Activated effector memory CD4-positive, alpha-beta T cell treated with anti-CD3 and anti-CD28 coated beads, Interleukin-2, amount 50 U/mL, for 16 hours (primary cell): ENCODE data around the gene AARS1.
"Not testable (repeated sequence)": the region's sequence is repeated elsewhere in the genome, so short reads cannot be mapped to it uniquely, and the experiment has no call there.

Source experiments
- DNase-seq: peaks from one replicate; pipeline ENCODE4 v3.0.0-alpha.2; 2020

Gene AARS1

GRCh38 chr16:70223971-70224513, 65.3 kb downstream of the AARS1 start:
- DNase-seq = not testable (repeated sequence)

GRCh38 chr16:70223216-70223615, 66.1 kb downstream of the AARS1 start:
- not testable (repeated sequence) for DNase-seq

DNA sequence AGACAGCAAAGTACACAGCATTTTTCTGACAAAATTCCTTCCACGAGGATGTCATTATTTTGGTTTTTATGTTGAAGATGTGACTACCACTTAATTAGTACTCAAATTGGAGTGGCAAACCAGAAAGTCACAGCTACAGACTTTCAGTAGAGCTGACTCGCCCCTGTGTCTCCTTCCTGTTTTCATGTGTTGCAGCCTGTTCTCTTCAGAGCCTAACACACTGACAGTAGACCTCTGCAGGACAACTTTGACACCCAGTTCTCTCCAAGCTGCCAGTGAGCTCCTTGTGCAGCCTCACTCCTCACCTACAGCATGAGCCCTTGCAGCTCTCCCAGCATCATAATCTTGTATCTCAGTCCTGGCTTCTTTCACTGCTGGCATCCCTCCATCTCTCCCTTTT, 66.7 kb downstream of the AARS1 start:
- not testable (repeated sequence) for DNase-seq

DNA sequence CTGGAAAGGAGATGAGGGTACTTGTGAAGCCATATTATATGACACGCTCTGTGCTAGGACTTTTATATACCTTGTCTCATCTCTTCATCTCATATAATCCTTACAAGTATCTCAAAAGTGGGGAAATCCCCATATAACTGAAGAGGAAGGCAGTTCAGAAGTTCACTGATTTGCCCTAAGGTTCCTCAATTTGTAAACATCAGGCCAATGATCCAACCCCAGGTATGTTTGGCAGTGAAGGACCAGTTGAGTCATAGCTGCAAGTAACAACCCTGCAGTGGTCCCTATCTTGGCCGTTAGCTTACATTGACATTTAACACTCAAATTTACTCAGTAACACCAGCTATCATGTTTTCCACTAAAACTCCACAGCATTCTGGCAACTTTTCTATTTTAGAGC, 70.7 kb downstream of the AARS1 start:
- DNase-seq = not testable (repeated sequence)

DNA sequence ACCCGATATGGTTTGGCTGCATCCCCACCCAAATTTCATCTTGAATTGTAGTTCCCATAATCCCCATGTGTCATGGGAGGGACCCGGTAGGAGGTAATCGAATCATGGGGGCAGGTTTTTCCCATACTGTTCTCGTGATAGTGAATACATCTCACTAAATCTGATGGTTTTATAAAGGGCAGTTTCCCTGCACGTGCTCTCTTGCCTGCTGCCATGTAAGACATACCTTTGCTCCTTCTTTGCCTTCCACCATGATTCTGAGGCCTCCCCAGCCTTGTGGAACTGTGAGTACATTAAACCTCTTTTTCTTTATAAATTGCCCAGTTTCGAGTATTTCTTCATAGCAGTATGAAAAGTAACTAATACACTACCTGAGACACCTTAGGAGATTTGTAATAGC, 82.9 kb downstream of the AARS1 start:
- not testable (repeated sequence) for DNase-seq

GRCh38 chr16:70204668-70205405, 84.5 kb downstream of the AARS1 start:
- DNase-seq = not testable (repeated sequence)

DNA sequence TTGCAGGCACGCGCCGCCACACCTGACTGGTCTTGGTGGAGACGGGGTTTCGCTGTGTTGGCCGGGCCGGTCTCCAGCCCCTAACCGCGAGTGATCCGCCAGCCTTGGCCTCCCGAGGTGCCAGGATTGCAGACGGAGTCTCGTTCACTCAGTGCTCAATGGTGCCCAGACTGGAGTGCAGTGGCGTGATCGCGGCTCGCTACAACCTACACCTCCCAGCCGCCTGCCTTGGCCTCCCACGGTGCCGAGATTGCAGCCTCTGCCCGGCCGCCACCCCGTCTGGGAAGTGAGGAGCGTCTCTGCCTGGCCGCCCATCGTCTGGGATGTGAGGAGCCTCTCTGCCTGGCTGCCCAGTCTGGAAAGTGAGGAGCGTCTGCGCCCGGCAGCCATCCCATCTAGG, 85.3 kb downstream of the AARS1 start:
- DNase-seq = not testable (repeated sequence)

- not testable (repeated sequence) for DNase-seq
These were observed 85.8 kb downstream of the AARS1 start for GRCh38 chr16:70203508-70203907.
